A673 (cell line): Measurements from ENCODE around the gene GLRA1. TPM values are rescaled to one million over a fixed set of nuclear protein-coding genes. Genes with fewer than 3 reads are reported as not detected.
"Not testable (repeated sequence)": the region's sequence is repeated elsewhere in the genome, so short reads cannot be mapped to it uniquely, and the experiment has no call there.

Source experiments
- BruUV-seq: library from RNA; stranded (reverse); fragments of 400-500 nt; replicated peaks from 2 replicates; lab custom pipeline; 2021; lab: Mats Ljungman, UMichigan
- CTCF ChIA-PET: fragments of 300-600 bp; sonication (Branson Sonifier 250); formaldehyde crosslinking; loops from one replicate; lab custom pipeline; 2022; ENCODE audit warnings: antibody characterized with exemption; lab: Charles Lee
- POLR2A ChIA-PET: fragments of 300-600 bp; sonication (Branson Sonifier 250); formaldehyde crosslinking; loops from one replicate; lab custom pipeline; 2022; ENCODE audit warnings: antibody characterized with exemption; ENCODE audit not compliant: low non-redundant PET; lab: Charles Lee
- DNase-seq: peaks from one replicate; pipeline ENCODE4 v3.0.0-alpha.2; 2015; ENCODE audit warnings: low spot score
- H3K27ac ChIP-seq: fragments of 200-600 bp; sonication (generic); 2 replicates; pipeline ENCODE4 v1.5.1; 2016; ENCODE audit warnings: mixed run types, low read depth, mild to moderate bottlenecking, mixed read lengths, antibody characterized with exemption, low read length; ENCODE audit not compliant: poor library complexity, severe bottlenecking
- H3K27me3 ChIP-seq: fragments of 200-600 bp; sonication (generic); replicated peaks from 2 replicates; pipeline ENCODE4 v1.6.1; 2017; ENCODE audit warnings: mixed run types, low read depth, mild to moderate bottlenecking, mixed read lengths, antibody characterized with exemption, low read length; ENCODE audit not compliant: insufficient read depth, poor library complexity
- H3K36me3 ChIP-seq: fragments of 200-600 bp; sonication (generic); 2 replicates; pipeline ENCODE4 v1.6.1; 2016; ENCODE audit warnings: mixed run types, mild to moderate bottlenecking, mixed read lengths, antibody characterized with exemption, low read length; ENCODE audit not compliant: insufficient read depth, poor library complexity, severe bottlenecking
- H3K4me1 ChIP-seq: fragments of 200-600 bp; sonication (generic); 2 replicates; pipeline ENCODE4 v1.6.1; 2017; ENCODE audit warnings: mixed run types, mild to moderate bottlenecking, mixed read lengths, antibody characterized with exemption, low read length; ENCODE audit not compliant: insufficient read depth, poor library complexity, severe bottlenecking
- H3K4me3 ChIP-seq: fragments of 200-600 bp; sonication (generic); 2 replicates; pipeline ENCODE4 v1.5.1; 2016; ENCODE audit warnings: low read depth, mixed run types, mild to moderate bottlenecking, mixed read lengths, low read length; ENCODE audit not compliant: poor library complexity, severe bottlenecking
- H3K9me3 ChIP-seq: fragments of 200-600 bp; sonication (generic); 2 replicates; pipeline ENCODE4 v1.6.1; 2016; ENCODE audit warnings: mixed run types, low read depth, mild to moderate bottlenecking, mixed read lengths, antibody characterized with exemption, low read length; ENCODE audit not compliant: poor library complexity, severe bottlenecking
- CTCF ChIP-seq: fragments of 300-800, 200-600 bp; sonication (generic); conservative IDR thresholded peaks from 2 replicates; pipeline ENCODE4 v1.5.1; 2017; ENCODE audit warnings: low read depth, mild to moderate bottlenecking, antibody characterized with exemption, low read length, moderate library complexity, mixed read lengths
- EZH2 ChIP-seq: fragments of 200-600 bp; sonication (generic); IDR thresholded peaks from 2 replicates; pipeline ENCODE4 v1.6.1; 2017; ENCODE audit warnings: borderline replicate concordance, low read depth, mild to moderate bottlenecking, mixed read lengths, antibody characterized with exemption, low read length; ENCODE audit not compliant: poor library complexity, severe bottlenecking
- intact Hi-C: fragments of 100-400 bp; cut with micrococcal nuclease; formaldehyde crosslinking; loops from one replicate; pipeline ENCODE4 v1.10.0; 2022; ENCODE audit not compliant: unreplicated experiment
- total RNA-seq: library from RNA; stranded (reverse); gene quantifications from 2 replicates; pipeline ENCODE4 v1.2.3, GENCODE V29; 2021

GLRA1 gene
- total RNA-seq, 1 experiment from 2014 or later: not detected

- Histone ChIP-seq H3K9me3 (no peaks in the 10 kb centered on the region), H3K4me1 (peaks cover 11% of the 10 kb centered on the region), H3K27me3 (no peaks in the 10 kb centered on the region), H3K27ac (no peak overlapping the region), H3K4me3 (no peak overlapping the region), H3K36me3 (peaks cover 64% of the 10 kb centered on the region)
- ChIA-PET POLR2A (no interaction called here), CTCF (no interaction called here)
- DNase-seq: no peak
- TF ChIP-seq CTCF: no peak
- TF ChIP-seq EZH2: no peak
- no TSS peak for BruUV-seq
- intact Hi-C loops: no loop called here
Measured at GRCh38 chr5:151787817-151788216, 136.8 kb downstream of the GLRA1 start.

GRCh38 chr5:151786468-151786867 lies 138.2 kb downstream of the GLRA1 start:
- peaks cover 50% of the 10 kb centered on the region for H3K36me3 ChIP-seq

GRCh38 chr5:151784141-151784540 lies 140.5 kb downstream of the GLRA1 start:
- Histone ChIP-seq H3K4me3 (no peak overlapping the region), H3K4me1 (peaks cover 14% of the 10 kb centered on the region), H3K9me3 (no peaks in the 10 kb centered on the region), H3K36me3 (peaks cover 27% of the 10 kb centered on the region), H3K27me3 (no peaks in the 10 kb centered on the region), H3K27ac (no peak overlapping the region)
- POLR2A ChIA-PET: no interaction called here
- CTCF ChIA-PET: no interaction called here
- no peak for TF ChIP-seq CTCF
- no peak for TF ChIP-seq EZH2
- no peak for DNase-seq
- no TSS peak for BruUV-seq
- intact Hi-C loops: no loop called here

More at GRCh38 chr5:151786468-151786867, 138.2 kb downstream of the GLRA1 start:
- Histone ChIP-seq H3K4me3 (no peak overlapping the region), H3K27ac (no peak overlapping the region), H3K9me3 (no peaks in the 10 kb centered on the region), H3K4me1 (peaks cover 11% of the 10 kb centered on the region), H3K27me3 (no peaks in the 10 kb centered on the region)
- POLR2A ChIA-PET: no interaction called here
- no TSS peak for BruUV-seq
- TF ChIP-seq CTCF: no peak
- no peak for TF ChIP-seq EZH2
- DNase-seq: no peak
- intact Hi-C loops: no loop called here
- CTCF ChIA-PET: no interaction called here

GRCh38 chr5:151783664-151784063 lies 141.0 kb downstream of the GLRA1 start:
- H3K27me3 ChIP-seq, H3K27ac ChIP-seq, CTCF ChIA-PET, BruUV-seq, POLR2A ChIA-PET, intact Hi-C loops, H3K4me3 ChIP-seq, DNase-seq, H3K9me3 ChIP-seq: not testable (repeated sequence)
- Histone ChIP-seq H3K4me1 (peaks cover 14% of the 10 kb centered on the region), H3K36me3 (peaks cover 23% of the 10 kb centered on the region)
